GM21367 (cell line): Measurements from ENCODE around the gene PAQR7.

ENCODE experiments used
- ATAC-seq: cut with Tn5 transposase; IDR thresholded peaks from one replicate; pipeline ENCODE4 v1.9.1; 2021; ENCODE audit not compliant: unreplicated experiment

Gene PAQR7

GRCh38 chr1:25874635-25875153, 814 bp downstream of the PAQR7 start:
- no peak for ATAC-seq

- ATAC-seq = no peak
Observed at GRCh38 chr1:25874209-25874608, 1.3 kb downstream of the PAQR7 start.

GRCh38 chr1:25873120-25873519, 2.4 kb downstream of the PAQR7 start:
- no peak for ATAC-seq

GRCh38 chr1:25872713-25873112, 2.8 kb downstream of the PAQR7 start:
- no peak for ATAC-seq

DNA sequence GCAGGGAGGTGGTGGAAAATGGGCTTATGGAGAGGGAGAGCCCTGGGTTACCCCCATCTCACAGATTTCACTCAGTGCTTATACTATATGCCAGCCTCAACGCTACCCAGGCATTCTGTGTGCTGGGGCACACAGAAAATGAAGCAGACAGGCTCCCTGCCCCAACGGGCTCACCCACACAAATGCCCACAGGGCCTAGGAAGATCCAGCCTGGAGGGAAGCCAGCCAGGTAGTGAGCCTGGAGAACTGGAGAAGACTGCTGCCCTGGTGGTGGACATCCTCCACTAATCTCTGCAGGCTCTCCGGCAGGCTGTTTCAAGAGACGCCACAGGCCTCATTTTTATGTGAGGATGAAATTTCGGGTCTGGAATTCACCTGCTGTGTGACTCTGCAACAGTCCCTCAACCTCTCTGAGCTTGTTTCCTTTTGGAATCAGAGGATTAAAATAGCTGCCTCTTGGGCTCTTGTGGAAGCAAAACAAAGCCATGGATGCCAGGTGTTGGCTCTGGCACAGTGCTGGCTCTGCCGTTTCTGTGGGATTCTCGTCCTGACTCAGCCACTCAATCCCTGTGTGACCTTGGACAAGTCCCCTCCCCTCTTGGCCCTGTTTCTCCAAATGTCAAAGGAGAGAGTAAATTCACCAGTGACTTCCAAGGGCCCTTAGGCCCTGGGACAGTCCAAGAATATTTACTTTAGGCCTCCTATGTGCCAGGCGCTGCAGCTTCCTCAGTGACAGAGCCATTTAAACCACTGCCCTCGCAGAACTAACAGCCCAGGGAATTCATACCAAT, 3.6 kb downstream of the PAQR7 start:
- ATAC-seq = no peak

- ATAC-seq = no peak
Observed at GRCh38 chr1:25871086-25871703, 4.3 kb downstream of the PAQR7 start.

DNA sequence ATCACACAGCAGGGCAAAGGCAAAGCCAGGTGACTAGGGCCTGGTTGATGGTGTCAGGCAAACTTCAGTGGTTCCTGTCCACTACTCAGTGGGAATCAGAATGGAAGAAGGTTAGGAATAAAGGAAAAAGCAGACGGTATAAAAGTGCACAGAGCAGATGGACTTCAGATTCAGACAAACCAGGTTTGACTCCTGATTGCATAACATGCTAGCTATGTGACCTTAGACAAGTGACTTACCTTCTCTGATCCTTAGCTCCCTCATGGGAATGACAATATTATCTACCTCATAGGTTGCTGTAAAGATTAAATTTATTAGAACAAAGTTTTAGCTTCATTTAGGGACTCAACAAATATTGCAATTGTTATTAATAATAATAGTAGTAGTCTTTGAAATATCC, 4.9 kb downstream of the PAQR7 start:
- ATAC-seq = no peak

GRCh38 chr1:25869909-25870606, 5.5 kb downstream of the PAQR7 start:
- no peak for ATAC-seq

GRCh38 chr1:25867210-25867991, 8.1 kb downstream of the PAQR7 start:
- no peak for ATAC-seq

- no peak for ATAC-seq
Observed at GRCh38 chr1:25866288-25866687, 9.2 kb downstream of the PAQR7 start.

- no peak for ATAC-seq
Observed at GRCh38 chr1:25864434-25864833, 11.1 kb downstream of the PAQR7 start.

- no peak for ATAC-seq
Observed at GRCh38 chr1:25863486-25864262, 11.8 kb downstream of the PAQR7 start.

GRCh38 chr1:25862785-25863485, 12.6 kb downstream of the PAQR7 start:
- no peak for ATAC-seq

- ATAC-seq = no peak
Observed at GRCh38 chr1:25861316-25862286, 13.9 kb downstream of the PAQR7 start.

DNA sequence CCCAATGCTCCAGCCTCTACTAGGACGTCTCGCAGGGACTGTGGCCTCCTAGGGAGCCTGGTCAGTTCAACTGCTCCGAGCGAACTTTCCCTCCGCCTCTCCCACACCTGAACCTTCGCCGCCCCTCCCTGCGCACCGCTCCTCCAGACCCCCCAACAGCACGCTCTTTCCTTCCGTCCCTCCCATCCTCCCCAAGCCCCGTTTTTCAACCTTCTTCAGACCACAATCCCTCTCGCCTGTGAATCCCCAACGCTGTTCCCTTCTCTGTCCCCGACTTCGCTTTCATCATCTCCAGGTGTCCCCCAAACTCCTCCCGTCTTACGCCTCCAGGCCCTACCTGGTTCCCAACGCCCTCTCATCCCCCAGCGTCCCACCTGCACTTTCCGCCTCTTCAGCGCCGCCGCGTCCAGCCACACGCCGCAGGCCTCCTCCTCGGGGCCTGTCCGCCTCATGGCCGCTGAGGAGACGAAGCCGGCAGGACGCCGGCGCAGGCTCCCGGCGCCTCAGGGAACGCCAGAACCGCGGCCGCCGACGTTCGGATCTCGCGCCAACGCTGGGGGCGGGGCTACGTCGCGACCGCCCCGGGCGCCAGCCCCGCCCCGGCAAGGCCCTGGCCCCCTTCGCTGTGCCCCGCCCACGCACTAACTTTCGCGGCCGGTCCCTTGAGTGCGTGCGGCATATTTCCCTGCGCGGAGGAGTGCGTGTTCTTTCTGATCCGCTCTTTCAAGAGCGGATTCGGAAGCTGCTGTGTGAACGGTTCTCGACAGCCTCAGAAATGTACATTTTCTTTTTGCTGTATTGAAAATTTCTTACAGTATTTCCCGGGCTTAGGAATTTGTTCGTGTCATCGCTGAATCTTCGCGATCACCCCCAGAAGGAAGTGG, 16.4 kb downstream of the PAQR7 start, which contains the start of gene AUNIP:
AUNIP (minus strand) TSS at position 552 of the 884 bp plus-strand sequence; CDS start at position 452, 100 bp downstream.
- ATAC-seq = peak; percentile 52

DNA sequence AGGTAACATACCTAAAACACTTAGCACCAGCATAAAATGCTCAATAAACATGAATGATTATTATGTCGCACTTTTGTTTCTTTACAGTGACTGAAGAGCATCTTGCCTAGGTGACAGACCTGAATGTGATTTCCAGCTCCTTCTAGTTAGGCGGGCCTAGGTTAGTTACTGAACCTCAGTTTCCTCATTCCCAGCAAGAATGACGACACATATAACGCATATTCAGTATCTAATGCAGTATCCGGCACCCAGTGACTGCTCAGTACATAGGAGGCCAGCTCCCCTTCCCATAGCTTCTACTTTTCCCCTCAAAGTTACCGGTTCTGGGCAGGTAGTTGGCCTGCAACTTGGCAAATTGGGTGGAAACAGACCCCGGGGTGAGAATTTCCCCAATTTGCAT, 17.0 kb downstream of the PAQR7 start:
- no peak for ATAC-seq

DNA sequence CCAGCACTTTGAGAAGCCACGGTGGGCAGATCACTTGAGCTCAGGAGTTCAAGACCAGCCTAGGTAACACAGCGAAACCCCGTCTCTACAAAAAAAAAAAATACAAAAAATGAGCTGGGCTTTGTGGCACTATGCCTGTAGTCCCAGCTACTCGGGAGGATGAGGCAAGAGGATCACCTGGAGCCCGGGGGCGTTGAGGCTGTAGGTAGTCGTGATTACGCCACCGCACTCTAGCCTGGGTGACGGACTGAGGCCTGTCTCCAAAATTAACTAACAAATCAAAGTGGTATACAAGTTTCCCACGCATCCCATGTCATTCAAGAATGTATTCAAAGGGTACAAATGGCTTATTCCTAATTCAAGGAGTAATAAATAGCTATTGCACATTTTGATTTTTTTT, 18.7 kb downstream of the PAQR7 start:
- no peak for ATAC-seq
